Mammary epithelial cell (primary cell): ENCODE results near the gene ASB6.

Experiments used
- EZH2 ChIP-seq: IDR thresholded peaks from 2 replicates; pipeline ENCODE4 v1.6.1; 2012; ENCODE audit warnings: low read length, inconsistent platforms, borderline replicate concordance
- TF ChIP-seq, protein P1 (sequence below), 2 donors: IDR thresholded peaks in 1 of 2; conservative IDR thresholded peaks in 1 of 2; 2 replicates each; pipeline ENCODE4 v1.5.1; 2011 to 2012; ENCODE audit warnings: inconsistent platforms in 2 of 2, low read length in 2 of 2, mild to moderate bottlenecking in 2 of 2, control low read depth in 1 of 2, low read depth in 1 of 2; ENCODE audit not compliant: insufficient read depth in 1 of 2; ENCODE audit errors: extremely low read depth in 1 of 2

- TF ChIP-seq, protein P1, sequence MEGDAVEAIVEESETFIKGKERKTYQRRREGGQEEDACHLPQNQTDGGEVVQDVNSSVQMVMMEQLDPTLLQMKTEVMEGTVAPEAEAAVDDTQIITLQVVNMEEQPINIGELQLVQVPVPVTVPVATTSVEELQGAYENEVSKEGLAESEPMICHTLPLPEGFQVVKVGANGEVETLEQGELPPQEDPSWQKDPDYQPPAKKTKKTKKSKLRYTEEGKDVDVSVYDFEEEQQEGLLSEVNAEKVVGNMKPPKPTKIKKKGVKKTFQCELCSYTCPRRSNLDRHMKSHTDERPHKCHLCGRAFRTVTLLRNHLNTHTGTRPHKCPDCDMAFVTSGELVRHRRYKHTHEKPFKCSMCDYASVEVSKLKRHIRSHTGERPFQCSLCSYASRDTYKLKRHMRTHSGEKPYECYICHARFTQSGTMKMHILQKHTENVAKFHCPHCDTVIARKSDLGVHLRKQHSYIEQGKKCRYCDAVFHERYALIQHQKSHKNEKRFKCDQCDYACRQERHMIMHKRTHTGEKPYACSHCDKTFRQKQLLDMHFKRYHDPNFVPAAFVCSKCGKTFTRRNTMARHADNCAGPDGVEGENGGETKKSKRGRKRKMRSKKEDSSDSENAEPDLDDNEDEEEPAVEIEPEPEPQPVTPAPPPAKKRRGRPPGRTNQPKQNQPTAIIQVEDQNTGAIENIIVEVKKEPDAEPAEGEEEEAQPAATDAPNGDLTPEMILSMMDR (conservative IDR thresholded peaks at IDR 0.05 in 1 of 2, IDR thresholded peaks at IDR 0.05 in 1 of 2; ENCODE audit: extremely low read depth in 1 of 2, insufficient read depth in 1 of 2, low read depth in 1 of 2, low read length in 2 of 2), result no peak
- TF ChIP-seq EZH2, result no peak
Measured at GRCh38 chr9:129635099-129636065, 6.6 kb downstream of the ASB6 start.
